ENCODE results near the gene LRRC4C.
"Not testable (repeated sequence)": the region's sequence is repeated elsewhere in the genome, so short reads cannot be mapped to it uniquely, and the experiment has no call there.

Gene LRRC4C

DNA sequence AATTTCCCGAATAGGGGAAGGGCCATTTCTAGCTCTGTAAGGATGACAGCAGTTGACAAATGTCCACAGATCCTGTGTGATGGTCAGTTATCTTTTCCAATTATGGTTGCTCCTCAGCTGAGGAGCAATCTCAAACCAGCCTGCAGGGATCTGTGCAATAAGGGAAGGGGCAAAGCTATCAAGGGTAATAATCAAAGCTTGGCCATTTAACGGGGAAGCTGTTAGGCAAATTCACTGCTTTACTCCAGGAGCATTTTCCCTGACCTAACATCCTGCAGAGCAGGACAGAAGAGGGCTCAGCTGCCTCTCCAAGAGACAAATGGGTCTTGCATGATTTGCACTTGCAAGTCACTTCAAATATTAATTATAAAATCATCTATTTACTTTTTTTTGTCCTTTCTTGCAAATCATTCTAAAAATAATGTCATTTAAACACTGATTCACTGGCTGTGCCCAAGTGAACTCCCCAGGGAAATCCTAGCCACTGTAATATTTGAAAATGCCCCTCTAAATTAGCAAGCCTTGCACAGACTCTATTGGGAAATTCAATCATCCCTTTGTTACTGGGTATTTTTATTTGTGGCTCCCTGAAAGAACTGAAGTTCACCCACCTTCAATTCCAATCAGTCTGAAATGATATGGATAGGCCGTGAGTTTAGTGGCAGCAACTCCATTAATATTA is 1256.7 kb downstream of the LRRC4C start:
- ATAC-seq (ENCODE audit: low read depth) (no peak), DNase-seq (ENCODE audit: low spot score) (no peak)
- H3K4me3 ChIP-seq (ENCODE audit: severe bottlenecking) = no peak overlapping the region
- no peak overlapping the region for H3K27ac ChIP-seq (ENCODE audit: poor library complexity, severe bottlenecking)
- TF ChIP-seq CTCF (IDR thresholded peaks at IDR 0.05; ENCODE audit: poor library complexity, severe bottlenecking) = no peak
- H3K27me3 ChIP-seq (ENCODE audit: insufficient read depth, poor library complexity, severe bottlenecking) = peaks cover under 1% of the 10 kb centered on the region
- no peaks in the 10 kb centered on the region for H3K4me1 ChIP-seq (ENCODE audit: insufficient read depth, poor library complexity, severe bottlenecking)
- H3K9me3 ChIP-seq (ENCODE audit: severe bottlenecking) = no peaks in the 10 kb centered on the region
- no peaks in the 10 kb centered on the region for H3K36me3 ChIP-seq (ENCODE audit: low read depth)

DNA sequence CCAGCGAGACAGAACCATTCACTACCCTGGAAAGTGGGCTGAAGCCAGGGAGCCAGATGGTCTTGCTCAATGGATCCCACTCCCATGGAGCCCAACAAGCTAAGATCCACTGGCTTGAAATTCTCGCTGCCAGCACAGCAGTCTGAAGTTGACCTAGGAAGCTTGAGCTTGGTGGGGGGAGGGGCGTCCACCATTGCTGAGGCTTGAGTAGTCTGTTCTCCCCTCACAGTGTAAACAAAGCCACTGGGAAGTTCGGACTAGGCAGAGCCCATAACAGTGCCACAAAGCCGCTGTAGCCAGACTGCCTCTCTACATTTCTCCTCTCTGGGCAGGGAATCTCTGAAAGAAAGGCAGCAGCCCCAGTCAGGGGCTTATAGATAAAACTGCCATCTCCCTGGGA is 1266.9 kb downstream of the LRRC4C start:
- H3K27me3 ChIP-seq (ENCODE audit: insufficient read depth, poor library complexity, severe bottlenecking) = peaks cover 17% of the 10 kb centered on the region
- ATAC-seq (ENCODE audit: low read depth); H3K36me3 ChIP-seq (ENCODE audit: low read depth); H3K4me1 ChIP-seq (ENCODE audit: insufficient read depth, poor library complexity, severe bottlenecking); H3K27ac ChIP-seq (ENCODE audit: poor library complexity, severe bottlenecking); DNase-seq (ENCODE audit: low spot score); H3K4me3 ChIP-seq (ENCODE audit: severe bottlenecking); H3K9me3 ChIP-seq (ENCODE audit: severe bottlenecking): not testable (repeated sequence)

- H3K27ac ChIP-seq (ENCODE audit: poor library complexity, severe bottlenecking) = no peak overlapping the region
- H3K4me3 ChIP-seq (ENCODE audit: severe bottlenecking) = no peak overlapping the region
- H3K4me1 ChIP-seq (ENCODE audit: insufficient read depth, poor library complexity, severe bottlenecking) = no peaks in the 10 kb centered on the region
- TF ChIP-seq CTCF (IDR thresholded peaks at IDR 0.05; ENCODE audit: poor library complexity, severe bottlenecking) = no peak
- H3K9me3 ChIP-seq (ENCODE audit: severe bottlenecking) = no peaks in the 10 kb centered on the region
- H3K27me3 ChIP-seq (ENCODE audit: insufficient read depth, poor library complexity, severe bottlenecking) = peaks cover 19% of the 10 kb centered on the region
- ATAC-seq (ENCODE audit: low read depth) (no peak), DNase-seq (ENCODE audit: low spot score) (no peak)
- H3K36me3 ChIP-seq (ENCODE audit: low read depth) = no peaks in the 10 kb centered on the region
These were observed 1269.2 kb downstream of the LRRC4C start for GRCh38 chr11:40190294-40190693.

DNA sequence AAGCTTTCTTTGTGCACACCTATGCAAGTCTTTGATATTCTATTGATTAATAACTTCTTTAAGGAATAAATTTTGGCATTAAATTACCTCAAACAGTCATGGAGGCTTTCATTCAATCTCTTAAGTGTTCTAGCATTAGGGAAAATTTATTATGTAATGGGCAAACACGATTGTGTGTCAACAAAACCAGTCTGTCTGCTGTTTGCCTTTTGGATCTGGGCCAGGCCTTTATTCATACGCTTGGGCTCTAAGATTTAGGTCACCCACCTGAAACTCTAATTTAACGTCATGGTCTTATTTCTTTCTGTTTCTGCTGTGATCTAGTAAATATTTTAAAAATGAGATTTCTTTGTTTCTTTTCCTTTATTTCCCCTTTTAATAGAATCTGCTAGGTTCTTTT is 1270.6 kb downstream of the LRRC4C start:
- no peak for TF ChIP-seq CTCF (IDR thresholded peaks at IDR 0.05; ENCODE audit: poor library complexity, severe bottlenecking)
- H3K27me3 ChIP-seq (ENCODE audit: insufficient read depth, poor library complexity, severe bottlenecking) = peaks cover 19% of the 10 kb centered on the region
- no peak overlapping the region for H3K4me3 ChIP-seq (ENCODE audit: severe bottlenecking)
- H3K27ac ChIP-seq (ENCODE audit: poor library complexity, severe bottlenecking) = no peak overlapping the region
- H3K36me3 ChIP-seq (ENCODE audit: low read depth) = no peaks in the 10 kb centered on the region
- DNase-seq (ENCODE audit: low spot score) (no peak), ATAC-seq (ENCODE audit: low read depth) (no peak)
- no peaks in the 10 kb centered on the region for H3K4me1 ChIP-seq (ENCODE audit: insufficient read depth, poor library complexity, severe bottlenecking)
- H3K9me3 ChIP-seq (ENCODE audit: severe bottlenecking) = no peaks in the 10 kb centered on the region

DNA sequence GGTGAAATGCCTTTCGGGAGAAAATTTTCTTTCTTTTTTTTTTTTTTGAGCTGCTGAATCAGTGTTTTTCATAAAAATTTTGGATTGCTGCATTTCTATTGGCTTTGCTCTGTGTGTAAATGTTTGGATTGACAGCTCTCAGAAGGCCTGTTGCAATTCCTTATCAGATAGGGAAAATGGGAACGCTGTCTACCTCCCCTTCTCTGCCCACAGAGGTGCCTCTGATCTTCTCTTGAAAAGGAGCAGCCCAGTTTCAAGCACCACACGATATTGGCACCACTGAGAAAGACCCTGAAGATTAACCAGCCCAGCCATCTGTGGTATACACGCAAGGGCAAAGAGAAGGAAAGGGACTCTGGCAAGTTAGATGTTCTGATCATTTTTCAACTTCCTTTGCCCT is 1272.2 kb downstream of the LRRC4C start:
- no peak overlapping the region for H3K27ac ChIP-seq (ENCODE audit: poor library complexity, severe bottlenecking)
- no peaks in the 10 kb centered on the region for H3K4me1 ChIP-seq (ENCODE audit: insufficient read depth, poor library complexity, severe bottlenecking)
- ATAC-seq (ENCODE audit: low read depth) (no peak), DNase-seq (ENCODE audit: low spot score) (no peak)
- H3K36me3 ChIP-seq (ENCODE audit: low read depth) = no peaks in the 10 kb centered on the region
- H3K9me3 ChIP-seq (ENCODE audit: severe bottlenecking) = no peaks in the 10 kb centered on the region
- H3K4me3 ChIP-seq (ENCODE audit: severe bottlenecking) = no peak overlapping the region
- TF ChIP-seq CTCF (IDR thresholded peaks at IDR 0.05; ENCODE audit: poor library complexity, severe bottlenecking) = no peak
- peaks cover 19% of the 10 kb centered on the region for H3K27me3 ChIP-seq (ENCODE audit: insufficient read depth, poor library complexity, severe bottlenecking)
